DOHH2 (cell line): Measurements from ENCODE around the gene AGXT.

Experiments used
- H3F3A ChIP-seq: fragments of 200-600 bp; sonication (generic), shearing (Covaris generic); 2 replicates; pipeline ENCODE4 v1.6.0; 2016; ENCODE audit warnings: antibody characterized with exemption, mild to moderate bottlenecking; ENCODE audit not compliant: control insufficient read depth, insufficient read depth
- H3K27ac ChIP-seq: fragments of 200-600 bp; sonication (generic); 2 replicates; pipeline ENCODE4 v1.5.1; 2014; ENCODE audit warnings: low read depth, mild to moderate bottlenecking, low read length, moderate library complexity
- H3K27me3 ChIP-seq: fragments of 200-600 bp; sonication (generic); 2 replicates; pipeline ENCODE4 v1.6.1; 2014; ENCODE audit warnings: mild to moderate bottlenecking, low read length, mixed read lengths; ENCODE audit not compliant: control insufficient read depth
- H3K36me3 ChIP-seq: fragments of 200-600 bp; sonication (generic); 2 replicates; pipeline ENCODE4 v1.6.1; 2014; ENCODE audit warnings: mild to moderate bottlenecking, low read length, moderate library complexity, mixed read lengths; ENCODE audit not compliant: control insufficient read depth
- H3K4me1 ChIP-seq: fragments of 200-600 bp; sonication (generic); 2 replicates; pipeline ENCODE4 v1.6.1; 2014; ENCODE audit warnings: mild to moderate bottlenecking, low read length, mixed read lengths; ENCODE audit not compliant: control insufficient read depth
- H3K4me2 ChIP-seq: fragments of 200-600 bp; sonication (generic); 2 replicates; pipeline ENCODE4 v1.6.0; 2014; ENCODE audit warnings: mild to moderate bottlenecking, low read length, moderate library complexity
- H3K4me3 ChIP-seq: fragments of 200-600 bp; sonication (generic); 2 replicates; pipeline ENCODE4 v1.5.1; 2014; ENCODE audit warnings: mild to moderate bottlenecking, low read length, mixed read lengths
- H3K79me2 ChIP-seq: fragments of 200-600 bp; sonication (generic); 2 replicates; pipeline ENCODE4 v1.6.1; 2014; ENCODE audit warnings: mild to moderate bottlenecking, low read length, mixed read lengths; ENCODE audit not compliant: control insufficient read depth
- H3K9me2 ChIP-seq: fragments of 200-600 bp; sonication (generic); replicated peaks from 2 replicates; pipeline ENCODE4 v1.6.1; 2014; ENCODE audit warnings: mild to moderate bottlenecking, low read length, mixed read lengths; ENCODE audit not compliant: control insufficient read depth
- H3K9me3 ChIP-seq: fragments of 200-600 bp; sonication (generic); 2 replicates; pipeline ENCODE4 v1.6.1; 2014; ENCODE audit warnings: antibody characterized with exemption, low read length, mixed read lengths; ENCODE audit not compliant: control insufficient read depth, insufficient read depth
- H4K20me1 ChIP-seq: fragments of 200-600 bp; sonication (generic); 2 replicates; pipeline ENCODE4 v1.6.0; 2014; ENCODE audit warnings: low read depth, mild to moderate bottlenecking, antibody characterized with exemption, low read length, moderate library complexity; ENCODE audit not compliant: control insufficient read depth, insufficient read depth
- EZH2phosphoT487 ChIP-seq: fragments of 200-600 bp; sonication (generic); IDR thresholded peaks from 2 replicates; pipeline ENCODE4 v1.6.1; 2017; ENCODE audit warnings: borderline replicate concordance, mild to moderate bottlenecking, antibody characterized with exemption, low read length, moderate library complexity, mixed read lengths
- TF ChIP-seq, protein P1 (sequence below): fragments of 200-600 bp; sonication (generic); IDR thresholded peaks from one replicate; pipeline ENCODE4 v1.5.1; 2014; ENCODE audit warnings: antibody characterized with exemption, mild to moderate bottlenecking, low read depth, low read length; ENCODE audit not compliant: poor library complexity, severe bottlenecking

The AGXT gene

DNA sequence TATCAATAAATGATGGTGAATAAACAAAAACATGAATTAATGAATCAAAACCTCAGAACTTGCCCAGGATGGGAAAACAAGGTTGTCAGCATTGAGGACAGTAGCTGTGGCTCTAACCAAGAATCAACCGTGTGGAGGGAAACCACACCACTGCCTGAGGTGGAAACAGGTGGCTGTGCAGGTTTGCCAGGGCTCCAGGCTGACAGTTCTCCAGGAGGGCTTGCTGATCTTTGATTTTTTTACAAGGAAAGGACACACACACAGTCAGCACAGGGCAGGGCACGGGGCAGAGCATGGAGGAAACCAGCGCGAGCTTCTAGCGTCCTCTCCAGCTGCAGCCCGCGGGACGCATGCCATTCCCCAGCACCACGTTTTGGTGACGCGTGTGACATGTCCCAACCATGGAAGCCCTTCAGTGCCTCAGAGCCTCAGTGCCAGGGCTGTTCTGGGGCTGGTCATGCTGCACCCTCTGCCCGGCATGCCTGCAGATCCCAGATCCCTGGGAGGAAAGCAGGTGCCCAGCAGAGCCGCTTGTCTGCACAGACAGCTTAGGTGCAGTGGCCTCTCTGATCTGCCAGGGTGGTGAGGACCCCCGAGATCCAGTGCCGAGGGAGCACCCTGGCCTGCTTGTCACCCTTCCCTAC lies 15.8 kb upstream of the AGXT start:
- TF ChIP-seq EZH2phosphoT487: no peak
- TF ChIP-seq, protein P1, sequence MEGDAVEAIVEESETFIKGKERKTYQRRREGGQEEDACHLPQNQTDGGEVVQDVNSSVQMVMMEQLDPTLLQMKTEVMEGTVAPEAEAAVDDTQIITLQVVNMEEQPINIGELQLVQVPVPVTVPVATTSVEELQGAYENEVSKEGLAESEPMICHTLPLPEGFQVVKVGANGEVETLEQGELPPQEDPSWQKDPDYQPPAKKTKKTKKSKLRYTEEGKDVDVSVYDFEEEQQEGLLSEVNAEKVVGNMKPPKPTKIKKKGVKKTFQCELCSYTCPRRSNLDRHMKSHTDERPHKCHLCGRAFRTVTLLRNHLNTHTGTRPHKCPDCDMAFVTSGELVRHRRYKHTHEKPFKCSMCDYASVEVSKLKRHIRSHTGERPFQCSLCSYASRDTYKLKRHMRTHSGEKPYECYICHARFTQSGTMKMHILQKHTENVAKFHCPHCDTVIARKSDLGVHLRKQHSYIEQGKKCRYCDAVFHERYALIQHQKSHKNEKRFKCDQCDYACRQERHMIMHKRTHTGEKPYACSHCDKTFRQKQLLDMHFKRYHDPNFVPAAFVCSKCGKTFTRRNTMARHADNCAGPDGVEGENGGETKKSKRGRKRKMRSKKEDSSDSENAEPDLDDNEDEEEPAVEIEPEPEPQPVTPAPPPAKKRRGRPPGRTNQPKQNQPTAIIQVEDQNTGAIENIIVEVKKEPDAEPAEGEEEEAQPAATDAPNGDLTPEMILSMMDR: no peak
- no peaks in the 10 kb centered on the region for H3K9me2 ChIP-seq
- no peak overlapping the region for H3K27ac ChIP-seq
- no peak overlapping the region for H3K4me2 ChIP-seq
- H3K9me3 ChIP-seq: peaks cover 5% of the 10 kb centered on the region; the same call in 1 of the 2 replicates
- H4K20me1 ChIP-seq: no peaks in the 10 kb centered on the region
- no peak overlapping the region for H3K4me3 ChIP-seq
- H3F3A ChIP-seq: no peaks in the 10 kb centered on the region
- H3K27me3 ChIP-seq: no peaks in the 10 kb centered on the region
- H3K4me1 ChIP-seq: no peaks in the 10 kb centered on the region
- H3K36me3 ChIP-seq: no peaks in the 10 kb centered on the region
- H3K79me2 ChIP-seq: no peaks in the 10 kb centered on the region

DNA sequence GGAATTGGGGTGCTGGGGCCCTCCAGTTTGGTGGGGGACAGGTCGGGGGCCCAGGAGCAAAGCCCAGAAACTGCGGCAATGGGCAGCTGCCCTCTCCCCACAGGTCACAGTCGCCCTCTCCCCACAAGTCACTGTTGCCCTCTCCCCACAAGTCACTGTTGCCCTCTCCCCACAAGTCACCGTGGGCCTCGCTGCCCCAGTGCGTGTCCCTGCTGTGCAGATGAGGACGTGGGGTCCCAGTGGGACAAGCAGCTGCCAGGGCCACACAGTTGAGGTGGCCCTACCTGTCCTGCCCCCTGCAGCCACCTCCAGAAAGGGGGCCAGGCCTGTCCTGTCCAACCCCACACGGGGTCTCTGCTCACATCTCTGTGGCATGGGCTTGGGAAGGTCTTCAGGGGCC lies 13.0 kb upstream of the AGXT start:
- Histone ChIP-seq H3K36me3 (no peaks in the 10 kb centered on the region), H3K27ac (no peak overlapping the region), H3K4me3 (no peak overlapping the region), H3F3A (no peaks in the 10 kb centered on the region), H3K9me2 (no peaks in the 10 kb centered on the region), H3K27me3 (no peaks in the 10 kb centered on the region), H3K79me2 (no peaks in the 10 kb centered on the region), H3K4me1 (no peaks in the 10 kb centered on the region), H3K9me3 (peaks cover 5% of the 10 kb centered on the region; the same call in 1 of the 2 replicates), H3K4me2 (no peak overlapping the region), H4K20me1 (no peaks in the 10 kb centered on the region)
- TF ChIP-seq, protein P1: no peak
- TF ChIP-seq EZH2phosphoT487: no peak

DNA sequence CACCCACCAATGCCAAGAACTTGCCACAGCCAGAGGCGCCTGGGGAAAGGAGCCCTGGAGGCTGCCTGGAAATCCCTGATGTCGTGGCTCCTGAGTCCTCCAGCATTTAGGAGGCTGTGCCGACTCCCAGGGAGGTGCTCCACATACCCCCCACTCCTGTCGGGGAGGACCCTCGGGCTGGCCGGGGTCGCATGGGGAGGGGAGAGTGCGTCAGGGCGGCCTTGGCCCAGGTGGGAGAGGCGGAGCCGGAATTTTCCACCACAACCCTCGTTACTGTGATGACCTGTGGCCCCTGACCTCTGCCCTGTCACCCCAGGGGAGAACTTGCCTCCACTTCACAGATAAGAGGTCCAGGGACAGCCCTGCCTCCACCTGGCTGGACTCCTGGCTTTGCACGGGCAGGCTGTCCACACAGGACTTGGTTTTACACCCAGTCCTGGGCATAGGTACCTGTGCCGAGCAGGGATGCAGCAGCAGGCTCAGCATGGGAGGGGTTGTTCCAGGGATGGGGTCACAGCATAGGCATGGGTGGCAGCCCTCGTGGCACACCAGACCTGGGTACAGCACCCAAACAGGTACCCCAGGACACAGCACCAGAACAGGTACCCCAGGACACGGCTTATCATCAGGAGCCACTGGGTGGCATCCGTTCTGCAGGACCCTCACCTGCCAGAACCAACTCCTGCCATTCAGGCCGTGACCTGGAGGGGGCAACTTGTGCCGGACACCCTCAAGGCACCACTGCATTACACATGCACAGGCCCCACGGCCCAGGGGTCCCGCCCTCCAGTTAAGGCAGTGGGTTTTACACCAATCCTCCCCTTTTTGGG lies 12.3 kb upstream of the AGXT start:
- Histone ChIP-seq H3K27ac (no peak overlapping the region), H3K79me2 (no peaks in the 10 kb centered on the region), H3K27me3 (peaks cover 2% of the 10 kb centered on the region; the same call in 1 of the 2 replicates), H3K9me2 (no peaks in the 10 kb centered on the region), H3K9me3 (peaks cover 5% of the 10 kb centered on the region; the same call in 1 of the 2 replicates), H3K4me1 (no peaks in the 10 kb centered on the region), H3K4me3 (no peak overlapping the region), H3F3A (no peaks in the 10 kb centered on the region), H3K4me2 (no peak overlapping the region), H3K36me3 (no peaks in the 10 kb centered on the region), H4K20me1 (no peaks in the 10 kb centered on the region)
- no peak for TF ChIP-seq EZH2phosphoT487
- TF ChIP-seq, protein P1: peak; percentile 39
